CD14-positive monocyte (primary cell): ENCODE results near the gene SLC35F4. TPM values are rescaled to one million over a fixed set of nuclear protein-coding genes. Genes with fewer than 3 reads are reported as not detected.

Source experiments
- DNase-seq, 3 donors: peaks; one replicate each; pipeline ENCODE4 v3.0.0-alpha.2; 2011 to 2022
- H2AFZ ChIP-seq: 2 replicates; pipeline ENCODE4 v1.6.0; 2012; ENCODE audit warnings: mild to moderate bottlenecking, low read depth, low read length, inconsistent platforms; ENCODE audit not compliant: insufficient read depth, poor library complexity, severe bottlenecking
- H3K27ac ChIP-seq, 2 donors: 1 replicate in 1 of 2; 2 replicates in 1 of 2; pipeline ENCODE4 v1.5.1; 2012 to 2013; ENCODE audit warnings: low read length in 2 of 2, control low read depth in 1 of 2, inconsistent platforms in 1 of 2, low read depth in 1 of 2, mild to moderate bottlenecking in 1 of 2
- H3K27me3 ChIP-seq, 2 donors: one replicate each; pipeline versions ENCODE4 v1.6.0 to v1.6.1; 2011 to 2013; ENCODE audit warnings: low read length in 2 of 2; ENCODE audit not compliant: control insufficient read depth in 2 of 2, insufficient read depth in 2 of 2
- H3K36me3 ChIP-seq, 2 donors: replicated peaks in 1 of 2; 1 replicate in 1 of 2; 2 replicates in 1 of 2; pipeline versions ENCODE4 v1.5.1 to v1.6.1; 2012 to 2013; ENCODE audit warnings: low read length in 2 of 2, control low read depth in 1 of 2, inconsistent platforms in 1 of 2, mild to moderate bottlenecking in 1 of 2; ENCODE audit not compliant: insufficient read depth in 2 of 2, control insufficient read depth in 1 of 2
- H3K4me1 ChIP-seq, 2 donors: 1 replicate in 1 of 2; 2 replicates in 1 of 2; pipeline versions ENCODE4 v1.5.1 to v1.6.1; 2012 to 2013; ENCODE audit warnings: low read length in 2 of 2, control low read depth in 1 of 2, inconsistent platforms in 1 of 2, mild to moderate bottlenecking in 1 of 2, moderate library complexity in 1 of 2; ENCODE audit not compliant: insufficient read depth in 2 of 2, control insufficient read depth in 1 of 2
- H3K4me2 ChIP-seq: replicated peaks from 2 replicates; pipeline ENCODE3; 2012; ENCODE audit warnings: low read length, moderate library complexity, mild to moderate bottlenecking; ENCODE audit not compliant: poor library complexity, severe bottlenecking; ENCODE audit errors: extremely low read depth
- H3K4me3 ChIP-seq, 3 experiments: fragments of 200-600 bp in 1 of 3; sonication (generic) in 1 of 3; replicated peaks in 1 of 3; 1 replicate in 2 of 3; 2 replicates in 1 of 3; pipeline ENCODE4 v1.5.1; 2011 to 2013; ENCODE audit warnings: low read length in 3 of 3, mild to moderate bottlenecking in 3 of 3, control low read depth in 2 of 3, low read depth in 2 of 3, inconsistent platforms in 1 of 3, moderate library complexity in 1 of 3
- H3K79me2 ChIP-seq: 2 replicates; pipeline ENCODE4 v1.6.0; 2012; ENCODE audit warnings: mild to moderate bottlenecking, control low read depth, inconsistent platforms, low read length, moderate library complexity; ENCODE audit not compliant: insufficient read depth
- H3K9ac ChIP-seq: 2 replicates; pipeline ENCODE4 v1.6.0; 2017; ENCODE audit warnings: low read length, mild to moderate bottlenecking; ENCODE audit not compliant: insufficient read depth, poor library complexity, severe bottlenecking
- H3K9me3 ChIP-seq, 2 donors: replicated peaks in 1 of 2; 1 replicate in 1 of 2; 2 replicates in 1 of 2; pipeline versions ENCODE4 v1.5.1 to v1.6.1; 2012 to 2013; ENCODE audit warnings: low read length in 2 of 2, control low read depth in 1 of 2; ENCODE audit not compliant: control insufficient read depth in 1 of 2, insufficient read depth in 1 of 2
- H4K20me1 ChIP-seq: 2 replicates; pipeline ENCODE4 v1.6.0; 2012; ENCODE audit warnings: mild to moderate bottlenecking, low read length, control low read depth, moderate library complexity; ENCODE audit not compliant: insufficient read depth
- H3K27ac Mint-ChIP-seq, 7 donors: one replicate each; pipeline ENCODE4 v1.8.0; 2020; ENCODE audit warnings: mild to moderate bottlenecking in 7 of 7, mixed read lengths in 7 of 7, moderate library complexity in 6 of 7, inconsistent platforms in 2 of 7
- H3K27me3 Mint-ChIP-seq, 3 donors: one replicate each; pipeline ENCODE4 v1.8.0; 2021 to 2022; ENCODE audit warnings: low read depth in 3 of 3, mild to moderate bottlenecking in 3 of 3, mixed read lengths in 3 of 3, moderate library complexity in 3 of 3, inconsistent platforms in 1 of 3
- H3K36me3 Mint-ChIP-seq, 2 donors: one replicate each; pipeline ENCODE4 v1.8.0; 2020; ENCODE audit warnings: mixed read lengths in 2 of 2, inconsistent platforms in 1 of 2, mild to moderate bottlenecking in 1 of 2
- H3K4me1 Mint-ChIP-seq: one replicate; pipeline ENCODE4 v1.8.0; 2020; ENCODE audit warnings: mild to moderate bottlenecking, mixed read lengths
- H3K4me3 Mint-ChIP-seq, 2 donors: one replicate each; pipeline ENCODE4 v1.8.0; 2020; ENCODE audit warnings: mild to moderate bottlenecking in 2 of 2, mixed read lengths in 2 of 2, moderate library complexity in 1 of 2
- H3K9me3 Mint-ChIP-seq, 7 donors: one replicate each; pipeline ENCODE4 v1.8.0; 2020 to 2022; ENCODE audit warnings: mixed read lengths in 7 of 7, mild to moderate bottlenecking in 6 of 7, moderate library complexity in 6 of 7, inconsistent platforms in 2 of 7
- CTCF ChIP-seq: fragments of 200-600 bp; IDR thresholded peaks from one replicate; pipeline ENCODE4 v1.8.0; 2022; ENCODE audit warnings: antibody characterized with exemption, mild to moderate bottlenecking
- WGBS: methylation state at CpG from one replicate; pipeline ENCODE4 v1.1.5; 2013; ENCODE audit warnings: missing lambda C conversion rate; ENCODE audit not compliant: insufficient coverage; 5-methylcytosine and 5-hydroxymethylcytosine counted together
- intact Hi-C, 2 donors: fragments of 100-400 bp; cut with micrococcal nuclease; formaldehyde crosslinking; loops; one replicate each; pipeline versions ENCODE4 v1.15.0 to v1.15.1; 2023
- polyA plus RNA-seq, 3 donors: library from polyadenylated mRNA; depleted of rRNA in 1 of 3; unstranded in 2 of 3; stranded (reverse) in 1 of 3; fragments of 300-500 nt in 2 of 3; fragments of >200 nt in 1 of 3; fragmentation: Illumina TruSeq in 2 of 3; gene quantifications; 1 replicate in 2 of 3; 2 replicates in 1 of 3; pipeline ENCODE4 v1.2.3, GENCODE V29; 2012 to 2021

The SLC35F4 gene
- polyA plus RNA-seq, 3 donors, result not detected

- DNase-seq, result no peak
- Mint-ChIP-seq H3K27me3 (no peaks in the 10 kb centered on the region), H3K36me3 (no peaks in the 10 kb centered on the region), H3K4me3 (no peak overlapping the region), H3K9me3 (peaks cover 0 to 2% (median 0%) of the 10 kb centered on the region in 7 donors), H3K27ac (no peak overlapping the region), H3K4me1 (no peaks in the 10 kb centered on the region)
- no peaks in the 10 kb centered on the region for H3K9me3 ChIP-seq
- no peaks in the 10 kb centered on the region for H3K79me2 ChIP-seq
- H4K20me1 ChIP-seq, result no peaks in the 10 kb centered on the region
- intact Hi-C loops, result no loop called here
- H2AFZ ChIP-seq, result no peak overlapping the region
- H3K4me2 ChIP-seq, result no peak overlapping the region
- WGBS, result no CpG with 5 or more reads among the region's 1 CpG
- H3K27ac ChIP-seq, result no peak overlapping the region
- no peaks in the 10 kb centered on the region for H3K27me3 ChIP-seq
- no peak for TF ChIP-seq CTCF
- H3K4me1 ChIP-seq, result no peaks in the 10 kb centered on the region
- no peak overlapping the region for H3K9ac ChIP-seq
- H3K36me3 ChIP-seq, result no peaks in the 10 kb centered on the region
- H3K4me3 ChIP-seq, result no peak overlapping the region
These were observed 289.4 kb downstream of the SLC35F4 start for GRCh38 chr14:57576498-57576897.

GRCh38 chr14:57575482-57575881 is 290.4 kb downstream of the SLC35F4 start:
- peaks cover 0 to 1% (median 0%) of the 10 kb centered on the region in 3 donors for H3K27me3 Mint-ChIP-seq
- no peaks in the 10 kb centered on the region for H3K4me1 Mint-ChIP-seq
- no peak overlapping the region for H3K27ac ChIP-seq
- H3K36me3 ChIP-seq, result no peaks in the 10 kb centered on the region
- H3K9ac ChIP-seq, result no peak overlapping the region
- no peaks in the 10 kb centered on the region for H3K79me2 ChIP-seq
- H3K27me3 ChIP-seq, result no peaks in the 10 kb centered on the region
- TF ChIP-seq CTCF, result no peak
- no peak overlapping the region for H2AFZ ChIP-seq
- H3K27ac Mint-ChIP-seq, result no peak overlapping the region
- no peak overlapping the region for H3K4me2 ChIP-seq
- intact Hi-C loops, result no loop called here
- H3K9me3 Mint-ChIP-seq, result peaks cover 0 to 2% (median 0%) of the 10 kb centered on the region in 7 donors
- no peaks in the 10 kb centered on the region for H3K4me1 ChIP-seq
- no CpG with 5 or more reads among the region's 2 CpGs for WGBS
- H3K36me3 Mint-ChIP-seq, result no peaks in the 10 kb centered on the region
- no peak overlapping the region for H3K4me3 ChIP-seq
- no peak overlapping the region for H3K4me3 Mint-ChIP-seq
- no peaks in the 10 kb centered on the region for H3K9me3 ChIP-seq
- DNase-seq, result no peak
- no peaks in the 10 kb centered on the region for H4K20me1 ChIP-seq
